Osteoblast (primary cell): ENCODE results near the gene GOLGA6D. TPM values are rescaled to one million over a fixed set of nuclear protein-coding genes. Genes with fewer than 3 reads are reported as not detected.

Source experiments
- DNase-seq: peaks from one replicate; pipeline ENCODE4 v3.0.0; 2011; ENCODE audit warnings: low spot score, mixed read lengths; ENCODE audit not compliant: insufficient read length; ENCODE audit errors: missing footprints
- H2AFZ ChIP-seq: 2 replicates; pipeline ENCODE4 v1.6.0; 2011; ENCODE audit warnings: mild to moderate bottlenecking, low read length
- H3K27ac ChIP-seq: 2 replicates; pipeline ENCODE4 v1.5.1; 2011; ENCODE audit warnings: mild to moderate bottlenecking, low read depth, low read length, moderate library complexity
- H3K27me3 ChIP-seq: 2 replicates; pipeline ENCODE4 v1.6.0; 2012; ENCODE audit warnings: mild to moderate bottlenecking, control low read depth, inconsistent platforms, low read length, moderate library complexity; ENCODE audit not compliant: insufficient read depth
- H3K36me3 ChIP-seq: 2 replicates; pipeline ENCODE4 v1.5.1; 2011; ENCODE audit warnings: mild to moderate bottlenecking, low read length, control low read depth, moderate library complexity; ENCODE audit not compliant: insufficient read depth
- H3K4me1 ChIP-seq: 2 replicates; pipeline ENCODE4 v1.5.1; 2011; ENCODE audit warnings: mild to moderate bottlenecking, low read length, control low read depth, moderate library complexity; ENCODE audit not compliant: insufficient read depth
- H3K4me2 ChIP-seq: 2 replicates; pipeline ENCODE4 v1.6.0; 2011; ENCODE audit warnings: mild to moderate bottlenecking, low read length; ENCODE audit not compliant: insufficient read depth
- H3K4me3 ChIP-seq: fragments of 200-600 bp; sonication (generic); 3 replicates; pipeline ENCODE4 v1.5.1; 2012; ENCODE audit warnings: mild to moderate bottlenecking, low read length, inconsistent platforms; ENCODE audit not compliant: insufficient read depth
- H3K79me2 ChIP-seq: 2 replicates; pipeline ENCODE4 v1.6.0; 2012; ENCODE audit warnings: mild to moderate bottlenecking, low read length, control low read depth, inconsistent platforms; ENCODE audit not compliant: insufficient read depth
- H3K9me3 ChIP-seq: 2 replicates; pipeline ENCODE4 v1.5.1; 2011; ENCODE audit warnings: low read depth, low read length, control low read depth
- H4K20me1 ChIP-seq: 2 replicates; pipeline ENCODE4 v1.6.0; 2012; ENCODE audit warnings: mild to moderate bottlenecking, low read length, control low read depth; ENCODE audit not compliant: insufficient read depth
- total RNA-seq: library from RNA; depleted of rRNA; stranded (reverse); fragments of >200 nt; gene quantifications from 2 replicates; pipeline ENCODE4 v1.2.3, GENCODE V29; 2012
- TF ChIP-seq, protein P1 (sequence below): IDR thresholded peaks from 2 replicates; pipeline ENCODE4 v1.5.1; 2011; ENCODE audit warnings: mild to moderate bottlenecking, low read depth, low read length, moderate library complexity; ENCODE audit errors: extremely low read depth

Gene GOLGA6D
- total RNA-seq, 1 donor: not detected

DNA sequence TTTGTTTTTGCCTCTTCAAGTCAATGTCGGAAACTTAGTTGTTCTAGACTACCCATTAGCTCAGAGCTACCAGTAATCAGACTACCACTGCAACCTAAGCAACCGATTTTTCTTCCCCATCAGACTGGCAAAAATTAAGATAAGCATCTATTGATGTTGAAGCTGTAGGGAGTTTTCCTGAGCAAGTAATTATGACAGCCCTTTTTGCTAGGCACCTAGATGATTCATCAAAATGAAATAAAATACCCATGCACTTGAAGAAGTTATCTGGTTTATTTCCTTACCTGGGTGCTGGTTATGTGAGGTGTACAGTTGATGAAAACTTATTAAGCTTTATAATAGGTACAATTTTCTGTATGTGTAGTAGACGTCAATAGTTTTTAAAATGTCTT, 52.7 kb downstream of the GOLGA6D start:
- H3K4me2 ChIP-seq: peak overlapping the region; percentile 99
- H3K9me3 ChIP-seq: no peaks in the 10 kb centered on the region
- H3K36me3 ChIP-seq: peaks cover 7% of the 10 kb centered on the region
- no peak for DNase-seq
- H3K4me1 ChIP-seq: peaks cover 16% of the 10 kb centered on the region
- H4K20me1 ChIP-seq: no peaks in the 10 kb centered on the region
- H3K27ac ChIP-seq: no peak overlapping the region
- H3K27me3 ChIP-seq: no peaks in the 10 kb centered on the region
- TF ChIP-seq, protein P1, sequence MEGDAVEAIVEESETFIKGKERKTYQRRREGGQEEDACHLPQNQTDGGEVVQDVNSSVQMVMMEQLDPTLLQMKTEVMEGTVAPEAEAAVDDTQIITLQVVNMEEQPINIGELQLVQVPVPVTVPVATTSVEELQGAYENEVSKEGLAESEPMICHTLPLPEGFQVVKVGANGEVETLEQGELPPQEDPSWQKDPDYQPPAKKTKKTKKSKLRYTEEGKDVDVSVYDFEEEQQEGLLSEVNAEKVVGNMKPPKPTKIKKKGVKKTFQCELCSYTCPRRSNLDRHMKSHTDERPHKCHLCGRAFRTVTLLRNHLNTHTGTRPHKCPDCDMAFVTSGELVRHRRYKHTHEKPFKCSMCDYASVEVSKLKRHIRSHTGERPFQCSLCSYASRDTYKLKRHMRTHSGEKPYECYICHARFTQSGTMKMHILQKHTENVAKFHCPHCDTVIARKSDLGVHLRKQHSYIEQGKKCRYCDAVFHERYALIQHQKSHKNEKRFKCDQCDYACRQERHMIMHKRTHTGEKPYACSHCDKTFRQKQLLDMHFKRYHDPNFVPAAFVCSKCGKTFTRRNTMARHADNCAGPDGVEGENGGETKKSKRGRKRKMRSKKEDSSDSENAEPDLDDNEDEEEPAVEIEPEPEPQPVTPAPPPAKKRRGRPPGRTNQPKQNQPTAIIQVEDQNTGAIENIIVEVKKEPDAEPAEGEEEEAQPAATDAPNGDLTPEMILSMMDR: no peak
- H3K4me3 ChIP-seq: peak overlapping the region; percentile 87
- peaks cover 14% of the 10 kb centered on the region for H3K79me2 ChIP-seq
- peak overlapping the region; percentile 95 for H2AFZ ChIP-seq

DNA sequence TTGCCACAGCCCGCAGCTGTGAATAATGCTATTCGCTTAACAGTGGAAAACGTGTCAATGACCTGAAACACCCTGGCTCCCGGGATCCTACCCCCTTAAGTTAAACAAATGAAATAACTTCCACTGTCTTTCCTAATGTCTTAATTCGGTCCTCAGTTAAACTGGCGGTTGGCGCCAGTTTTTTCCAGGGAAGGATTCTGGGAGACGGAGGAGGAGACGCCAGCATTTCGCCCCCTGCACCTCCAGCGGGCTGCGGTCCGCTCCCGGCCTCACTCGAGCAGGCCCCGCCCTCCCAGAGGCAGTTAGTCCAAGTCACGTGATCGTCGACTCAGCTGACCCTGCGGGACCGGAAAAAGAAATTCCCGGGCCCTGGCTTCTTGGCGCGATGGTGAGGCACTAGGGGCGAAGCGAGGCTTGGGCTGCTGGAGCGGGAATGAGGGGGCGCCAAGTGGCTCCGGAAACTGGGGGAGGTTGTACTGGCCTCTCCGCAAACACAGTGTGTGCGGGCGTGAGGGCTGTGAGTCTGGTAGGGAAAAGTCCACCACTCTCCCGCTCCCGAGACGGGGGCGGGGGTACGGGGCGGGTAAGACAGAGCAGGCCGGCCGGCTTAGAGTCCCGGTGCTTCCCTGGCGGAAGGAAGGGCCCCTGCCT, 53.2 kb downstream of the GOLGA6D start, which contains the start of gene COMMD4:
Gene COMMD4, plus strand, starts transcription at position 359 of the 651 bp plus-strand sequence. Its CDS starts 27 bp downstream, at position 386.
- peak; percentile 95 for DNase-seq
- no peaks in the 10 kb centered on the region for H3K27me3 ChIP-seq
- no peaks in the 10 kb centered on the region for H4K20me1 ChIP-seq
- TF ChIP-seq, protein P1: no peak
- peaks cover 16% of the 10 kb centered on the region for H3K4me1 ChIP-seq
- no peaks in the 10 kb centered on the region for H3K9me3 ChIP-seq
- H3K79me2 ChIP-seq: peaks cover 14% of the 10 kb centered on the region
- peak within 1 kb of the TSS; percentile 87 for H3K4me3 ChIP-seq
- peaks cover 9% of the 10 kb centered on the region for H3K36me3 ChIP-seq
- H3K4me2 ChIP-seq: peak within 1 kb of the TSS; percentile 99
- peak within 1 kb of the TSS; percentile 75 for H3K27ac ChIP-seq
- peak within 1 kb of the TSS; percentile 95 for H2AFZ ChIP-seq

DNA sequence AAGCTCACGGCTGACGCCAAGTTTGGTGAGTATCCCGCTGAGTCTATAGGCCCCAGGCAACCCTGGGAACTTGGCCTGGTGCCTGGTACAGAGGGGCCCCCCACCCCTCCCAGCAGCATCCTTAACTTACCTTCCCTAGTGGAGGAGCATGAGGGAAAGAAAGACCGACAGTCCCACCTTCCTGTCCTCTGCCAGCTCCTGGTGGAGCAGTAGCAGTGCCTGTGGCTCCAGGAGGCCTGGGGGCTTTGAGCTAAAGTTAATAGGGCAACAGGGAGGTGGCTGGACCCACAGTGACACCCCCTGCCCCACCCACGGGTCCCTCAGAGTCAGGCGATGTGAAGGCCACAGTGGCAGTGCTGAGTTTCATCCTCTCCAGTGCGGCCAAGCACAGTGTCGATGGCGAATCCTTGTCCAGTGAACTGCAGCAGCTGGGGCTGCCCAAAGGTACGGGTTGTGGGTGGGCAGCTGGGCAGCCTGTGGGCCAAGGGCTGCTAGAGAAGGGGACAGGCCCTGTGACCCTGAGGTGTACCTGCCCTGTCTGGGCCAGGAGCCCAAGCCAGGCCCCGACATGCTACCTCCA, 56.1 kb downstream of the GOLGA6D start:
- Histone ChIP-seq H3K27me3 (no peaks in the 10 kb centered on the region), H3K4me1 (peaks cover 16% of the 10 kb centered on the region), H3K79me2 (peaks cover 14% of the 10 kb centered on the region), H3K36me3 (peaks cover 16% of the 10 kb centered on the region), H3K9me3 (no peaks in the 10 kb centered on the region), H3K4me3 (no peak overlapping the region), H3K4me2 (no peak overlapping the region), H4K20me1 (no peaks in the 10 kb centered on the region), H2AFZ (no peak overlapping the region), H3K27ac (no peak overlapping the region)
- TF ChIP-seq, protein P1: no peak
- no peak for DNase-seq

DNA sequence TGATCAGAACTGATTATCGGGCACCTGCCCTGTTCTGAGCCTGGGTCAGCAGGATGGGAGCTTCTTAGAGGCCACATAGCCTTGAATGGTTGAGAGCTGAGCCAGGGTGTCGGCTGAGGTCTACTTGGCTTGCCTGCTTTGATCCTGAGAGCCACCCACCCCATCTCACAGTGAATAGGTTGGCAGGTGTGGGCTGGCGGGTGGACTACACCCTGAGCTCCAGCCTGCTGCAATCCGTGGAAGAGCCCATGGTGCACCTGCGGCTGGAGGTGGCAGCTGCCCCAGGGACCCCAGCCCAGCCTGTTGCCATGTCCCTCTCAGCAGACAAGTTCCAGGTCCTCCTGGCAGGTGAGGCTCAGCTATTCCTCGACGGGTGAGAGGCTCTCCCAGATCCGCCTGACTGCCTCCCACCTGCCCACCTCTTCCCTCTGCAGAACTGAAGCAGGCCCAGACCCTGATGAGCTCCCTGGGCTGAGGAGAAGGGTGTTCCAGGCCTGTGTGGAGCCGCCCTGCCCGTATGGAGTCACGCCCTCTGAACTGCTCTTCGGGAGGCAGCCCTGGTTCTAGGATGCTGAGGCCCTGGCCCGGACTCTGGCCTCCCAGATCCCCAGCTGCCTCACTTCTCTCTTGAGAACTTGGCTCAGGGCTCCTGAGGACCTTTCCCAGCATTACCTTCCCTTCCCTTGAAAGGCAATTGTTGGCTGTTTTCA, 57.1 kb downstream of the GOLGA6D start:
- Histone ChIP-seq H3K27me3 (no peaks in the 10 kb centered on the region), H3K4me3 (no peak overlapping the region), H3K4me1 (peaks cover 16% of the 10 kb centered on the region), H3K36me3 (peaks cover 16% of the 10 kb centered on the region), H3K4me2 (no peak overlapping the region), H3K27ac (no peak overlapping the region), H3K9me3 (no peaks in the 10 kb centered on the region), H4K20me1 (no peaks in the 10 kb centered on the region), H3K79me2 (peaks cover 14% of the 10 kb centered on the region), H2AFZ (no peak overlapping the region)
- TF ChIP-seq, protein P1: no peak
- DNase-seq: no peak
